ENCODE results near the gene RNF112.

DNA sequence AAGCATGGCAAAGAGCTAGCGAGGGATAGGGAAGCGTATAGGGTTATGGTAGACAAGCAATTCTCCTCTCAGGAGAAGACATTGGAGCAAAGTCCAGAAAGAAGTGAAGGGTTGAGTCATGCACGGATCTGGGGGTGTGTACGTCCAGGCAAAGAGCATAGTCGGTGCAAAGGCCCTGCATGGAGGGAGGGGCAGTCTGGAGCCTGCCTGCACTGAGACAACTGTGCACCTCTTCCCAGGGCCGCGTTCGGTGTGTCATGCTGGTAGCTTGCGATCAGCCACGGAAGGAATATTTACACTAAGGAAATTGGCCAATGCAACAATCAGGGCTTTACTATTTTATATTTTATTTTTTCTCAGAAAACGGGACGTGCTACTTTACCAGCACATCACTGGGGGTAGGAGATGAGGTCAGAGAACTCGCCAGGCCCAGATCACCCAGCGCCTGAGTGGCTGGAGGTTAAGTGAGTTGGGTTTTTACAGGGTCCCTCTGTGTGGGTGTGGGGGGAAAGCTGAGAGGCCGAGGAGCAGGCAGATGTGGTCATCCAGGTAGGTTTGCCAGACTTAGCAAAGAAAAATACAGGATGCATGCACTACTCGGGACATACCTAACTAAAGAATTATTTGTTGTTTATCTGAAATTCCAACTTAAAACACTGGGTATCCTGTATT lies 41.8 kb upstream of the RNF112 start:
- TF ChIP-seq, protein P1, sequence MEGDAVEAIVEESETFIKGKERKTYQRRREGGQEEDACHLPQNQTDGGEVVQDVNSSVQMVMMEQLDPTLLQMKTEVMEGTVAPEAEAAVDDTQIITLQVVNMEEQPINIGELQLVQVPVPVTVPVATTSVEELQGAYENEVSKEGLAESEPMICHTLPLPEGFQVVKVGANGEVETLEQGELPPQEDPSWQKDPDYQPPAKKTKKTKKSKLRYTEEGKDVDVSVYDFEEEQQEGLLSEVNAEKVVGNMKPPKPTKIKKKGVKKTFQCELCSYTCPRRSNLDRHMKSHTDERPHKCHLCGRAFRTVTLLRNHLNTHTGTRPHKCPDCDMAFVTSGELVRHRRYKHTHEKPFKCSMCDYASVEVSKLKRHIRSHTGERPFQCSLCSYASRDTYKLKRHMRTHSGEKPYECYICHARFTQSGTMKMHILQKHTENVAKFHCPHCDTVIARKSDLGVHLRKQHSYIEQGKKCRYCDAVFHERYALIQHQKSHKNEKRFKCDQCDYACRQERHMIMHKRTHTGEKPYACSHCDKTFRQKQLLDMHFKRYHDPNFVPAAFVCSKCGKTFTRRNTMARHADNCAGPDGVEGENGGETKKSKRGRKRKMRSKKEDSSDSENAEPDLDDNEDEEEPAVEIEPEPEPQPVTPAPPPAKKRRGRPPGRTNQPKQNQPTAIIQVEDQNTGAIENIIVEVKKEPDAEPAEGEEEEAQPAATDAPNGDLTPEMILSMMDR (IDR thresholded peaks at IDR 0.05), result no peak
- no peak for TF ChIP-seq POLR2A (IDR thresholded peaks at IDR 0.05)

Data from upper lobe of left lung (tissue), 4 donors.